T-helper 1 cell treated with Interleukin-12 subunit alpha and Interleukin-12 subunit beta and Interleukin-4 antibody, amounts not matched to agents 30 μg/mL and 1 μg/mL, for 36 hours (primary cell): Measurements from ENCODE around the gene FTSJ1.
"Not testable (repeated sequence)": the region's sequence is repeated elsewhere in the genome, so short reads cannot be mapped to it uniquely, and the experiment has no call there.

Source experiments
- H3K27ac Mint-ChIP-seq: one replicate; pipeline ENCODE4 v1.8.0; 2021; ENCODE audit warnings: mild to moderate bottlenecking, mixed read lengths
- H3K27me3 Mint-ChIP-seq: one replicate; pipeline ENCODE4 v1.8.0; 2021; ENCODE audit warnings: low read depth, mixed read lengths
- H3K36me3 Mint-ChIP-seq: one replicate; pipeline ENCODE4 v1.8.0; 2021; ENCODE audit warnings: low read depth, mixed read lengths
- H3K4me1 Mint-ChIP-seq: one replicate; pipeline ENCODE4 v1.8.0; 2021; ENCODE audit warnings: low read depth, mixed read lengths
- H3K4me3 Mint-ChIP-seq: one replicate; pipeline ENCODE4 v1.8.0; 2021; ENCODE audit warnings: mild to moderate bottlenecking, moderate library complexity, mixed read lengths
- H3K9me3 Mint-ChIP-seq: one replicate; pipeline ENCODE4 v1.8.0; 2021; ENCODE audit warnings: mixed read lengths

The FTSJ1 gene

GRCh38 chrX:48475774-48476577, at the start of gene FTSJ1:
FTSJ1 (plus strand) TSS chrX:48476199; CDS start chrX:48478048, 1,849 bp downstream.
- H3K9me3 Mint-ChIP-seq, result no peaks in the 10 kb centered on the region
- peaks cover 29% of the 10 kb centered on the region for H3K4me1 Mint-ChIP-seq
- H3K4me3 Mint-ChIP-seq, result peak within 1 kb of the TSS; percentile 96
- H3K27ac Mint-ChIP-seq, result peak within 1 kb of the TSS; percentile 95
- H3K27me3 Mint-ChIP-seq, result no peaks in the 10 kb centered on the region
- peaks cover 18% of the 10 kb centered on the region for H3K36me3 Mint-ChIP-seq

- H3K4me3 Mint-ChIP-seq, H3K27me3 Mint-ChIP-seq, H3K4me1 Mint-ChIP-seq, H3K36me3 Mint-ChIP-seq, H3K27ac Mint-ChIP-seq, H3K9me3 Mint-ChIP-seq: not testable (repeated sequence)
Measured at GRCh38 chrX:48427027-48427716, 48.8 kb upstream of the FTSJ1 start.

- H3K27me3 Mint-ChIP-seq, H3K4me3 Mint-ChIP-seq, H3K27ac Mint-ChIP-seq, H3K4me1 Mint-ChIP-seq, H3K36me3 Mint-ChIP-seq, H3K9me3 Mint-ChIP-seq: not testable (repeated sequence)
Measured at GRCh38 chrX:48429606-48430005, 46.4 kb upstream of the FTSJ1 start.

- H3K27me3 Mint-ChIP-seq, H3K36me3 Mint-ChIP-seq, H3K27ac Mint-ChIP-seq, H3K4me1 Mint-ChIP-seq, H3K4me3 Mint-ChIP-seq, H3K9me3 Mint-ChIP-seq: not testable (repeated sequence)
Measured at GRCh38 chrX:48430166-48430565, 45.8 kb upstream of the FTSJ1 start.

GRCh38 chrX:48433713-48434112, 42.3 kb upstream of the FTSJ1 start:
- not testable (repeated sequence) for H3K27ac Mint-ChIP-seq, H3K27me3 Mint-ChIP-seq, H3K4me3 Mint-ChIP-seq, H3K4me1 Mint-ChIP-seq, H3K36me3 Mint-ChIP-seq
- H3K9me3 Mint-ChIP-seq, result peaks cover 11% of the 10 kb centered on the region

GRCh38 chrX:48447201-48447600, 28.8 kb upstream of the FTSJ1 start:
- not testable (repeated sequence) for H3K27ac Mint-ChIP-seq, H3K4me1 Mint-ChIP-seq, H3K9me3 Mint-ChIP-seq, H3K4me3 Mint-ChIP-seq, H3K27me3 Mint-ChIP-seq, H3K36me3 Mint-ChIP-seq

- H3K4me3 Mint-ChIP-seq, result no peak overlapping the region
- H3K36me3 Mint-ChIP-seq, result no peaks in the 10 kb centered on the region
- H3K27me3 Mint-ChIP-seq, result no peaks in the 10 kb centered on the region
- H3K9me3 Mint-ChIP-seq, result no peaks in the 10 kb centered on the region
- no peak overlapping the region for H3K27ac Mint-ChIP-seq
- H3K4me1 Mint-ChIP-seq, result no peaks in the 10 kb centered on the region
Measured at GRCh38 chrX:48450076-48450475, 25.9 kb upstream of the FTSJ1 start.

GRCh38 chrX:48451708-48452107, 24.3 kb upstream of the FTSJ1 start:
- Mint-ChIP-seq H3K27ac (no peak overlapping the region), H3K4me3 (no peak overlapping the region), H3K4me1 (no peaks in the 10 kb centered on the region), H3K27me3 (no peaks in the 10 kb centered on the region), H3K36me3 (no peaks in the 10 kb centered on the region), H3K9me3 (no peaks in the 10 kb centered on the region)

GRCh38 chrX:48456628-48457331, 19.2 kb upstream of the FTSJ1 start:
- Mint-ChIP-seq H3K4me1 (no peaks in the 10 kb centered on the region), H3K4me3 (no peak overlapping the region), H3K27me3 (no peaks in the 10 kb centered on the region), H3K36me3 (peaks cover 12% of the 10 kb centered on the region), H3K9me3 (no peaks in the 10 kb centered on the region), H3K27ac (no peak overlapping the region)

GRCh38 chrX:48458711-48459110, 17.3 kb upstream of the FTSJ1 start:
- no peak overlapping the region for H3K27ac Mint-ChIP-seq
- no peaks in the 10 kb centered on the region for H3K9me3 Mint-ChIP-seq
- H3K4me1 Mint-ChIP-seq, result no peaks in the 10 kb centered on the region
- H3K4me3 Mint-ChIP-seq, result no peak overlapping the region
- H3K27me3 Mint-ChIP-seq, result no peaks in the 10 kb centered on the region
- peaks cover 12% of the 10 kb centered on the region for H3K36me3 Mint-ChIP-seq

- no peak overlapping the region for H3K4me3 Mint-ChIP-seq
- no peaks in the 10 kb centered on the region for H3K27me3 Mint-ChIP-seq
- peaks cover 5% of the 10 kb centered on the region for H3K4me1 Mint-ChIP-seq
- H3K27ac Mint-ChIP-seq, result no peak overlapping the region
- H3K9me3 Mint-ChIP-seq, result no peaks in the 10 kb centered on the region
- H3K36me3 Mint-ChIP-seq, result peaks cover 16% of the 10 kb centered on the region
Measured at GRCh38 chrX:48459483-48459882, 16.5 kb upstream of the FTSJ1 start.

GRCh38 chrX:48460031-48460430, 16.0 kb upstream of the FTSJ1 start:
- no peak overlapping the region for H3K4me3 Mint-ChIP-seq
- no peaks in the 10 kb centered on the region for H3K9me3 Mint-ChIP-seq
- no peaks in the 10 kb centered on the region for H3K27me3 Mint-ChIP-seq
- H3K4me1 Mint-ChIP-seq, result peaks cover 6% of the 10 kb centered on the region
- H3K36me3 Mint-ChIP-seq, result peaks cover 19% of the 10 kb centered on the region
- H3K27ac Mint-ChIP-seq, result no peak overlapping the region

GRCh38 chrX:48460606-48461005, 15.4 kb upstream of the FTSJ1 start:
- Mint-ChIP-seq H3K4me3 (no peak overlapping the region), H3K36me3 (peaks cover 25% of the 10 kb centered on the region), H3K27ac (no peak overlapping the region), H3K27me3 (no peaks in the 10 kb centered on the region), H3K4me1 (peaks cover 12% of the 10 kb centered on the region), H3K9me3 (no peaks in the 10 kb centered on the region)

GRCh38 chrX:48461830-48462229, 14.2 kb upstream of the FTSJ1 start:
- Mint-ChIP-seq H3K36me3 (peaks cover 27% of the 10 kb centered on the region), H3K9me3 (no peaks in the 10 kb centered on the region), H3K27me3 (no peaks in the 10 kb centered on the region), H3K4me1 (peaks cover 17% of the 10 kb centered on the region), H3K27ac (no peak overlapping the region), H3K4me3 (no peak overlapping the region)
